CD14-positive monocyte (primary cell): ENCODE results near the gene CHPF. TPM values are rescaled to one million over a fixed set of nuclear protein-coding genes. Genes with fewer than 3 reads are reported as not detected.

Experiments used
- DNase-seq, 3 donors: peaks; one replicate each; pipeline ENCODE4 v3.0.0-alpha.2; 2011 to 2022
- H2AFZ ChIP-seq: 2 replicates; pipeline ENCODE4 v1.6.0; 2012; ENCODE audit warnings: mild to moderate bottlenecking, low read depth, low read length, inconsistent platforms; ENCODE audit not compliant: insufficient read depth, poor library complexity, severe bottlenecking
- H3K27ac ChIP-seq, 2 donors: 1 replicate in 1 of 2; 2 replicates in 1 of 2; pipeline ENCODE4 v1.5.1; 2012 to 2013; ENCODE audit warnings: low read length in 2 of 2, control low read depth in 1 of 2, inconsistent platforms in 1 of 2, low read depth in 1 of 2, mild to moderate bottlenecking in 1 of 2
- H3K27me3 ChIP-seq, 2 donors: one replicate each; pipeline versions ENCODE4 v1.6.0 to v1.6.1; 2011 to 2013; ENCODE audit warnings: low read length in 2 of 2; ENCODE audit not compliant: control insufficient read depth in 2 of 2, insufficient read depth in 2 of 2
- H3K36me3 ChIP-seq, 2 donors: replicated peaks in 1 of 2; 1 replicate in 1 of 2; 2 replicates in 1 of 2; pipeline versions ENCODE4 v1.5.1 to v1.6.1; 2012 to 2013; ENCODE audit warnings: low read length in 2 of 2, control low read depth in 1 of 2, inconsistent platforms in 1 of 2, mild to moderate bottlenecking in 1 of 2; ENCODE audit not compliant: insufficient read depth in 2 of 2, control insufficient read depth in 1 of 2
- H3K4me1 ChIP-seq, 2 donors: 1 replicate in 1 of 2; 2 replicates in 1 of 2; pipeline versions ENCODE4 v1.5.1 to v1.6.1; 2012 to 2013; ENCODE audit warnings: low read length in 2 of 2, control low read depth in 1 of 2, inconsistent platforms in 1 of 2, mild to moderate bottlenecking in 1 of 2, moderate library complexity in 1 of 2; ENCODE audit not compliant: insufficient read depth in 2 of 2, control insufficient read depth in 1 of 2
- H3K4me2 ChIP-seq: replicated peaks from 2 replicates; pipeline ENCODE3; 2012; ENCODE audit warnings: low read length, moderate library complexity, mild to moderate bottlenecking; ENCODE audit not compliant: poor library complexity, severe bottlenecking; ENCODE audit errors: extremely low read depth
- H3K4me3 ChIP-seq, 3 experiments: fragments of 200-600 bp in 1 of 3; sonication (generic) in 1 of 3; replicated peaks in 1 of 3; 1 replicate in 2 of 3; 2 replicates in 1 of 3; pipeline ENCODE4 v1.5.1; 2011 to 2013; ENCODE audit warnings: low read length in 3 of 3, mild to moderate bottlenecking in 3 of 3, control low read depth in 2 of 3, low read depth in 2 of 3, inconsistent platforms in 1 of 3, moderate library complexity in 1 of 3
- H3K79me2 ChIP-seq: 2 replicates; pipeline ENCODE4 v1.6.0; 2012; ENCODE audit warnings: mild to moderate bottlenecking, control low read depth, inconsistent platforms, low read length, moderate library complexity; ENCODE audit not compliant: insufficient read depth
- H3K9ac ChIP-seq: 2 replicates; pipeline ENCODE4 v1.6.0; 2017; ENCODE audit warnings: low read length, mild to moderate bottlenecking; ENCODE audit not compliant: insufficient read depth, poor library complexity, severe bottlenecking
- H3K9me3 ChIP-seq, 2 donors: replicated peaks in 1 of 2; 1 replicate in 1 of 2; 2 replicates in 1 of 2; pipeline versions ENCODE4 v1.5.1 to v1.6.1; 2012 to 2013; ENCODE audit warnings: low read length in 2 of 2, control low read depth in 1 of 2; ENCODE audit not compliant: control insufficient read depth in 1 of 2, insufficient read depth in 1 of 2
- H4K20me1 ChIP-seq: 2 replicates; pipeline ENCODE4 v1.6.0; 2012; ENCODE audit warnings: mild to moderate bottlenecking, low read length, control low read depth, moderate library complexity; ENCODE audit not compliant: insufficient read depth
- H3K27ac Mint-ChIP-seq, 7 donors: one replicate each; pipeline ENCODE4 v1.8.0; 2020; ENCODE audit warnings: mild to moderate bottlenecking in 7 of 7, mixed read lengths in 7 of 7, moderate library complexity in 6 of 7, inconsistent platforms in 2 of 7
- H3K27me3 Mint-ChIP-seq, 3 donors: one replicate each; pipeline ENCODE4 v1.8.0; 2021 to 2022; ENCODE audit warnings: low read depth in 3 of 3, mild to moderate bottlenecking in 3 of 3, mixed read lengths in 3 of 3, moderate library complexity in 3 of 3, inconsistent platforms in 1 of 3
- H3K36me3 Mint-ChIP-seq, 2 donors: one replicate each; pipeline ENCODE4 v1.8.0; 2020; ENCODE audit warnings: mixed read lengths in 2 of 2, inconsistent platforms in 1 of 2, mild to moderate bottlenecking in 1 of 2
- H3K4me1 Mint-ChIP-seq: one replicate; pipeline ENCODE4 v1.8.0; 2020; ENCODE audit warnings: mild to moderate bottlenecking, mixed read lengths
- H3K4me3 Mint-ChIP-seq, 2 donors: one replicate each; pipeline ENCODE4 v1.8.0; 2020; ENCODE audit warnings: mild to moderate bottlenecking in 2 of 2, mixed read lengths in 2 of 2, moderate library complexity in 1 of 2
- H3K9me3 Mint-ChIP-seq, 7 donors: one replicate each; pipeline ENCODE4 v1.8.0; 2020 to 2022; ENCODE audit warnings: mixed read lengths in 7 of 7, mild to moderate bottlenecking in 6 of 7, moderate library complexity in 6 of 7, inconsistent platforms in 2 of 7
- CTCF ChIP-seq: fragments of 200-600 bp; IDR thresholded peaks from one replicate; pipeline ENCODE4 v1.8.0; 2022; ENCODE audit warnings: antibody characterized with exemption, mild to moderate bottlenecking
- WGBS: methylation state at CpG from one replicate; pipeline ENCODE4 v1.1.5; 2013; ENCODE audit warnings: missing lambda C conversion rate; ENCODE audit not compliant: insufficient coverage; 5-methylcytosine and 5-hydroxymethylcytosine counted together
- intact Hi-C, 2 donors: fragments of 100-400 bp; cut with micrococcal nuclease; formaldehyde crosslinking; loops; one replicate each; pipeline versions ENCODE4 v1.15.0 to v1.15.1; 2023
- polyA plus RNA-seq, 3 donors: library from polyadenylated mRNA; depleted of rRNA in 1 of 3; unstranded in 2 of 3; stranded (reverse) in 1 of 3; fragments of 300-500 nt in 2 of 3; fragments of >200 nt in 1 of 3; fragmentation: Illumina TruSeq in 2 of 3; gene quantifications; 1 replicate in 2 of 3; 2 replicates in 1 of 3; pipeline ENCODE4 v1.2.3, GENCODE V29; 2012 to 2021

CHPF gene
- polyA plus RNA-seq, 3 donors = 0.09 to 0.32 (median 0.09) TPM

DNA sequence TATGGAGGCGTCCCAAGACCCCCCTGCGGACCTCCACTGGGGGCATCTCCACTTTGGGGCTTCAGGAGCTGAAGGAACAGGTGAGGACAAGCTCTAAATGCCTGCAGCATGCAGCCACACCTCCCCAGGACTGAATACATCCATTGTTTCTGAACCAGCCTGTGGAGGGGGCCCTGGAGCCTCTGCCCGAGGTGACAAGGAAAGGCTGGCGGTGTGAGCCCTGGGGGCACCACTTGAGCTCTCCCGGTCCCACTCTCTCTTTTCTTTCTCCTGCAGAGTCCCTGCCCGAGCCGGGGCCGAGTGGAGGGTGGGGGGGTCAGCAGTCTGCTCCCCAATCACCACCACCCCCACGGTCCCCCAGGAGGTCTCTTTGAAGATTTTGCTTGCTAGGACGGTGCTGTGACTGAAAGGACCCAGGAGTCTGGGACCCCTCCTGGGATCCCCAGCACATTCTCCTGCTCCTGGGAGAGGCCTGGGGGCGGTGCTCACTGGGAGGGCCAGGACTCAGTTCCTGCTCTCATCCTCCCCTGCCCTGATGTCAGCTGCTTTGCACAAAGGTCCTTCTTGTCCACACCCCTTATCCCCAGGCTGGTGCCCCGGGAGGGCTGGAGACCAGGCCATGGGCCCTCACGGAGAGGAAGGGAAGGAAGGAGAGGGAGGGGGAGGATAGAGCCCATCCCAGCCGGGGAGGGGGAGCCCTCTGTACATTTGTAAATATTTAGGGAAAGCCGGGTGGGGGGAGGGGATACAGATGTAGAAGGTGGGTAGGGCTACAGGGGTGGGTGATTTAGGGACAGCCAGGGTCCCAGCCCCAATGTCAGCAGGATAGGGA lies 5.7 kb downstream of the CHPF start:
- H3K36me3 ChIP-seq = no peaks in the 10 kb centered on the region
- no peak overlapping the region for H3K4me2 ChIP-seq
- no peak overlapping the region for H3K27ac ChIP-seq
- no peak for DNase-seq
- Mint-ChIP-seq H3K27me3 (peaks cover 20 to 30% (median 22%) of the 10 kb centered on the region in 3 donors), H3K4me1 (peaks cover 4% of the 10 kb centered on the region), H3K4me3 (no peak overlapping the region), H3K9me3 (peaks cover 0 to 9% (median 2%) of the 10 kb centered on the region in 7 donors), H3K27ac (no peak overlapping the region), H3K36me3 (no peaks in the 10 kb centered on the region)
- H3K4me1 ChIP-seq = peaks cover 11% of the 10 kb centered on the region in 2 donors
- no peak overlapping the region for H3K9ac ChIP-seq
- no peaks in the 10 kb centered on the region for H3K9me3 ChIP-seq
- no peak for TF ChIP-seq CTCF
- no peak overlapping the region for H3K4me3 ChIP-seq
- peaks cover 10 to 22% of the 10 kb centered on the region in 2 donors for H3K27me3 ChIP-seq
- whole genome bisulfite sequencing = 82% methylated on average over 8 of the region's 15 CpGs
- H2AFZ ChIP-seq = no peak overlapping the region
- H4K20me1 ChIP-seq = no peaks in the 10 kb centered on the region
- H3K79me2 ChIP-seq = no peaks in the 10 kb centered on the region
- intact Hi-C loops = no loop called here

- Histone ChIP-seq H3K9ac (no peak overlapping the region), H3K27me3 (peaks cover 1 to 13% of the 10 kb centered on the region in 2 donors), H3K4me2 (no peak overlapping the region), H3K27ac (no peak overlapping the region), H4K20me1 (no peaks in the 10 kb centered on the region), H3K4me3 (no peak overlapping the region), H3K79me2 (no peaks in the 10 kb centered on the region), H3K36me3 (no peaks in the 10 kb centered on the region), H2AFZ (no peak overlapping the region), H3K9me3 (no peaks in the 10 kb centered on the region), H3K4me1 (peaks cover 6% of the 10 kb centered on the region in 2 donors)
- Mint-ChIP-seq H3K27me3 (peaks cover 13 to 21% (median 15%) of the 10 kb centered on the region in 3 donors), H3K36me3 (no peaks in the 10 kb centered on the region), H3K4me3 (no peak overlapping the region), H3K27ac (no peak overlapping the region), H3K9me3 (peaks cover 0 to 2% (median 0%) of the 10 kb centered on the region in 7 donors), H3K4me1 (no peaks in the 10 kb centered on the region)
- 90% methylated on average over 8 of the region's 9 CpGs for WGBS
- TF ChIP-seq CTCF = no peak
- intact Hi-C loops = no loop called here
- no peak for DNase-seq
These were observed 6.6 kb downstream of the CHPF start for GRCh38 chr2:219536967-219537366.
